SH-SY5Y (cell line): ENCODE results near the gene JAK3.

Source experiments
- GATA2 ChIP-seq: IDR thresholded peaks from 2 replicates; pipeline ENCODE4 v1.6.1; 2011; ENCODE audit warnings: mild to moderate bottlenecking, low read depth, low read length
- GATA3 ChIP-seq: IDR thresholded peaks from 2 replicates; pipeline ENCODE4 v1.6.1; 2011; ENCODE audit warnings: low read depth, mild to moderate bottlenecking, low read length, moderate library complexity

DNA sequence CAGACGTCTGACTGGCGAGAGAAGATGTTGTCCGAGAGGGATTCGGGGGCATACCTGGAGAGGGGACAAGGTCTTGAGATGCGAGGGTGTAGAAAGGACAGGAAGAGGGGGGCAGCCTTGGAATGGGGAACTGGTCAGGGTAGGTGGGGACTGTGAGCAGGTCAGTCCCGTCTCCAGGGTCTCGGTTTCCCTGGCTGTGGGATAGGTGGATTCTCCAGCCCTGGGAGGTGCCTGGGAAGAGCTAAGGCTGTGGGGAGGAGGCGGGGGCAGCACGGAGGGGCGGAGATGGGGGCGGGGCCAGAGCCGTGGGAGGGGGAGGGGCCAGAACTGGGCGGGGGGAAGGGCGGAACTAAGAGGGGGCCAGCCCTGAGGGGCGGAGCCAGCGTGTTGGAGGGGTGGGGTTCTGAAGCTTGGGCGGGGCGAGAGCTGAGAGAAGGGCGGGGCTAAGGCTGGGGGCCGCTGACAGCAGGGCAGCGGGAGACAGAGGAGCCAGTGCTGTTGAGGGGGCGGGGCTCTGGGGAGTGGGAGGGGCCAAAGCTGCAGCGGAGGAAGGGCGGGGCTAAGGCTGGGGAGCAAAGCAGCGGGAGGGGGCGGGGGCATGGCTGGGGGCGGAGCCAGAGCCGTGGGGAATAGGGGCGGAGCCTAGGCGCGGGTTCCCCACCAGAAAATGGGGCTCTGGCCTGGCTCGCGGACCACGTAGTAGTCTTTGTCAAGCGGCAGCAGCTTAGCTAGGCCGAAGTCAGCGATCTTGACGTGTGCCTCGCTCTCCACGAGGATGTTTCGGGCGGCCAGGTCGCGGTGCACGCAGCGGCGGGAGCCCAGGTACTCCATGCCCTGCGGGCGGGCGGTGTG is 17.0 kb downstream of the JAK3 start:
- TF ChIP-seq GATA3 (no peak), GATA2 (no peak)
